Measurements from ENCODE around the gene POLL. TPM values are rescaled to one million over a fixed set of nuclear protein-coding genes. Genes with fewer than 3 reads are reported as not detected.

Gene POLL
- total RNA-seq, 1 donor from 2014 or later: 8.7 TPM

- DNase-seq (ENCODE audit: low read depth): no peak
- Histone ChIP-seq H3K27me3 (ENCODE audit: control insufficient read depth, insufficient read depth, low read length) (peaks cover 12% of the 10 kb centered on the region), H3K36me3 (ENCODE audit: control insufficient read depth, insufficient read depth, low read length) (no peaks in the 10 kb centered on the region), H3K4me3 (ENCODE audit: low read depth, low read length) (no peak overlapping the region)
- no peak for TF ChIP-seq CTCF (IDR thresholded peaks at IDR 0.05; ENCODE audit: insufficient read depth, low read length, severe bottlenecking)
- FAIRE-seq: no peak
These were observed 26.8 kb downstream of the POLL start for GRCh38 chr10:101561068-101561915.

- Histone ChIP-seq H3K36me3 (ENCODE audit: control insufficient read depth, insufficient read depth, low read length) (no peaks in the 10 kb centered on the region), H3K27me3 (ENCODE audit: control insufficient read depth, insufficient read depth, low read length) (peaks cover 8% of the 10 kb centered on the region), H3K4me3 (ENCODE audit: low read depth, low read length) (no peak overlapping the region)
- FAIRE-seq: no peak
- no peak for TF ChIP-seq CTCF (IDR thresholded peaks at IDR 0.05; ENCODE audit: insufficient read depth, low read length, severe bottlenecking)
- DNase-seq (ENCODE audit: low read depth): no peak
These were observed 27.6 kb downstream of the POLL start for GRCh38 chr10:101560298-101561067.

GRCh38 chr10:101559596-101560297 is 28.3 kb downstream of the POLL start:
- no peak for DNase-seq (ENCODE audit: low read depth)

GRCh38 chr10:101558671-101559595 is 29.1 kb downstream of the POLL start:
- no peak for DNase-seq (ENCODE audit: low read depth)
- no peak overlapping the region for H3K4me3 ChIP-seq (ENCODE audit: low read depth, low read length)
- H3K27me3 ChIP-seq (ENCODE audit: control insufficient read depth, insufficient read depth, low read length): peaks cover 3% of the 10 kb centered on the region
- TF ChIP-seq CTCF (IDR thresholded peaks at IDR 0.05; ENCODE audit: insufficient read depth, low read length, severe bottlenecking): no peak
- FAIRE-seq: no peak
- peaks cover 3% of the 10 kb centered on the region for H3K36me3 ChIP-seq (ENCODE audit: control insufficient read depth, insufficient read depth, low read length)

More at GRCh38 chr10:101559596-101560297, 28.3 kb downstream of the POLL start:
- TF ChIP-seq CTCF (IDR thresholded peaks at IDR 0.05; ENCODE audit: insufficient read depth, low read length, severe bottlenecking): no peak
- Histone ChIP-seq H3K4me3 (ENCODE audit: low read depth, low read length) (no peak overlapping the region), H3K27me3 (ENCODE audit: control insufficient read depth, insufficient read depth, low read length) (peaks cover 3% of the 10 kb centered on the region), H3K36me3 (ENCODE audit: control insufficient read depth, insufficient read depth, low read length) (no peaks in the 10 kb centered on the region)
- FAIRE-seq: no peak

- TF ChIP-seq CTCF (IDR thresholded peaks at IDR 0.05; ENCODE audit: insufficient read depth, low read length, severe bottlenecking): no peak
- peak; percentile 93 for DNase-seq (ENCODE audit: low read depth)
- FAIRE-seq: peak; percentile 92
- H3K36me3 ChIP-seq (ENCODE audit: control insufficient read depth, insufficient read depth, low read length): peaks cover 3% of the 10 kb centered on the region
- H3K27me3 ChIP-seq (ENCODE audit: control insufficient read depth, insufficient read depth, low read length): peaks cover 3% of the 10 kb centered on the region
- H3K4me3 ChIP-seq (ENCODE audit: low read depth, low read length): no peak overlapping the region
These were observed 29.9 kb downstream of the POLL start for GRCh38 chr10:101558204-101558603.

Data from bronchial epithelial cell (primary cell).